Mucosa of descending colon (tissue), 3 donors: ENCODE data around the gene HS6ST1. TPM values are rescaled to one million over a fixed set of nuclear protein-coding genes. Genes with fewer than 3 reads are reported as not detected.

Experiments used
- ATAC-seq: fragments of 200-7000 bp; cut with Tn5 transposase; one replicate; pipeline ENCODE4 v1.9.1; 2020; ENCODE audit warnings: mild to moderate bottlenecking, moderate library complexity
- DNase-seq, 3 donors: peaks; one replicate each; pipeline ENCODE4 v3.0.0-alpha.2; 2020
- H3K36me3 ChIP-seq: fragments of 200-600 bp; one replicate; pipeline ENCODE4 v1.8.0; 2021; ENCODE audit warnings: low read depth, mild to moderate bottlenecking
- H3K4me1 ChIP-seq: fragments of 200-600 bp; one replicate; pipeline ENCODE4 v1.8.0; 2021; ENCODE audit warnings: low read depth, mild to moderate bottlenecking
- H3K4me3 ChIP-seq: fragments of 200-600 bp; one replicate; pipeline ENCODE4 v1.8.0; 2021; ENCODE audit warnings: mild to moderate bottlenecking
- H3K9me3 ChIP-seq: fragments of 200-600 bp; one replicate; pipeline ENCODE4 v1.8.0; 2021; ENCODE audit warnings: mild to moderate bottlenecking
- intact Hi-C, 2 donors: fragments of 100-400 bp; cut with DNase I in 1 of 2; cut with micrococcal nuclease in 1 of 2; formaldehyde crosslinking; loops; one replicate each; pipeline versions ENCODE4 v1.11.0 to v1.11.1; 2022; cut with DNase I, micrococcal nuclease
- total RNA-seq, 3 donors: library from RNA; stranded (reverse); fragmentation: NEBNext Ultra II Directional in 2 of 3; extraction: Animal tissue kit (Norgen Biotek cat#: 25700) in 2 of 3; gene quantifications; one replicate each; pipeline versions ENCODE4 v1.2.1 to v1.2.4, GENCODE V29; 2021 to 2023
- TF ChIP-seq, protein P1 (sequence below): fragments of 200-600 bp; IDR thresholded peaks from one replicate; pipeline ENCODE4 v1.8.0; 2022; ENCODE audit warnings: antibody characterized with exemption, mild to moderate bottlenecking
- donor health status: DM: no; HTN: no; CAD: no; lungs with moderate emphysema.
- donor health status: DM: no; HTN: no; CAD: no.
- donor health status: DM: no; HTN: yes; CAD: no.

The HS6ST1 gene
- total RNA-seq, 3 donors from 2014 or later, result 30.8 to 39.6 (median 32.2) TPM

DNA sequence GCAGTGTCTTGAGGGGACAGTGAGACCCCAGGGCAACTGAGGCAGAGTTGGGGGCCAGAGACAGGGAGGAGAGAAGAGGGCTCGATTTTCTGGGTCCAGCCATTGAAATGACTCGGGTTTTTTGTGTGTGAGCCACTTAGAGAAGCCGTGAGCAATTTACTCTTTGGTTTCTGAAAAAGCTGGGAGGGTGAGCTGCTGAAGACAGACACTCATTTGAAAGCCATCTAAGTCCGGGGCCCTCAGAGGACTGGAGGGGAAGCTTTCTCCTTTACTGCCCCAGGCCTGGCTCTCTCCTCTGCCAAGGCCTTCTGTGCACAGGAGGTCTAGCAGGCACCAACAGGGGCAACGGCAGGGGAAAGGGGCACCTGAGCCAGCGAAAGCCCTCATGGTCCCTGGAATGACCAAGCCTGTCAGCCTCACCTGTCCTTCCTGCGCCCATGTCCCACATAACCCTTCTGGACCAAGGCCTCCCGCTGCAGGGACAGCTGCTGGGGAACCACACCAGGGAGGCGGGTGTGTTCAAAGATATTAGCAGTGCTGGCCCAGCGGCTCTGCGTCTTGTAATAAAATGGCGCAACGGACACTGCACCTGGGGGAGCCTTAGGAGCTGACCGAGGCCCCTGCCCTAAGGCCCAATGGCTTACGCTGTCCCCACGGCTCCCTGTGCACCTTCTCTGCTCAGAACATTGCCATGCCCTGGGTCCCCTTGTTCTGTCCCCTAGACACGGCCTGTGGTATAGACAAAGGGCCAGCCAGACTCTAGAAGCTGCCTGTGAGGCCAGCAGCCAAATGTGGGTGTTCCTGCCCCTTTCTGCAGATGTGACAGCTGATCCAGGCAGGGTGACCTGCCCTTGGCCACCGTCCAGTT, 45.8 kb downstream of the HS6ST1 start:
- ATAC-seq, result peak; percentile 51
- intact Hi-C loops, result no loop called here
- TF ChIP-seq, protein P1, sequence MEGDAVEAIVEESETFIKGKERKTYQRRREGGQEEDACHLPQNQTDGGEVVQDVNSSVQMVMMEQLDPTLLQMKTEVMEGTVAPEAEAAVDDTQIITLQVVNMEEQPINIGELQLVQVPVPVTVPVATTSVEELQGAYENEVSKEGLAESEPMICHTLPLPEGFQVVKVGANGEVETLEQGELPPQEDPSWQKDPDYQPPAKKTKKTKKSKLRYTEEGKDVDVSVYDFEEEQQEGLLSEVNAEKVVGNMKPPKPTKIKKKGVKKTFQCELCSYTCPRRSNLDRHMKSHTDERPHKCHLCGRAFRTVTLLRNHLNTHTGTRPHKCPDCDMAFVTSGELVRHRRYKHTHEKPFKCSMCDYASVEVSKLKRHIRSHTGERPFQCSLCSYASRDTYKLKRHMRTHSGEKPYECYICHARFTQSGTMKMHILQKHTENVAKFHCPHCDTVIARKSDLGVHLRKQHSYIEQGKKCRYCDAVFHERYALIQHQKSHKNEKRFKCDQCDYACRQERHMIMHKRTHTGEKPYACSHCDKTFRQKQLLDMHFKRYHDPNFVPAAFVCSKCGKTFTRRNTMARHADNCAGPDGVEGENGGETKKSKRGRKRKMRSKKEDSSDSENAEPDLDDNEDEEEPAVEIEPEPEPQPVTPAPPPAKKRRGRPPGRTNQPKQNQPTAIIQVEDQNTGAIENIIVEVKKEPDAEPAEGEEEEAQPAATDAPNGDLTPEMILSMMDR, result no peak

DNA sequence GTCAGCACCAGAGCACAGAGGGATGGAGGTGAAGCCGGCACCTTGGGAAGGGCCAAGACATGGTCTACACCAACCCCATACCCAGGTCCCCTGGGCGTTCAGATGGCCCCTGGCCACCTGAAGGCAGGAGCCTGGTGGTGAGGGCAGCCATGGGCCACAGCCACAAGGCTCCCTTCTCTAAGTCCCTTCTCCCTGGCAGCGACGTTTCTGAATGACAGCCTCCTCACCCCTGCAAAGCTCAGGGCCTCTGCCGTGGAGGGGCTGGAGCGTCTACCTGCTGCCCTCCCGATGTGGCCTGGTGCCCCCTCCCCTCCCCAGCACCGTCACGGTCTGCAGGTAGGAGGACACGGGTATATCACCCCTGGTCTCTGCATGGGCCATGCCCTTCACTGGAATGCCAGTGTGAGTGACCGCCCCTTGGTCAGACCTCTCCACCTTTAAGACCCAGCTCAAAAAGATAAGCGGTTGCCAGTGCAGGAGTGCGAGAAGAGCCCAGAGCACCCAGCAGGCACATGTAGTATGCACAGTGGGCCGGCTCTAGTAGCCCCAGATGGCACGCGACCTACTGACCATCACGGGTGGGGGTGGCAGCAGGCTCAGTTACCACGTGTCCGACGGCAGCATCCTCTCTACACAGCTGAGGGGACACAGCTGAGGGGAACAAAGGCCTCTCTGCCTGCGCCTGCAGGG, 46.6 kb downstream of the HS6ST1 start:
- H3K9me3 ChIP-seq, result peaks cover 3% of the 10 kb centered on the region
- no peaks in the 10 kb centered on the region for H3K4me1 ChIP-seq
- H3K36me3 ChIP-seq, result no peaks in the 10 kb centered on the region
- DNase-seq, result peak in 1 of 3 donors; percentile 46
- no peak for ATAC-seq
- H3K4me3 ChIP-seq, result no peak overlapping the region
- intact Hi-C loops, result no loop called here
- TF ChIP-seq, protein P1, result no peak

More for the DNA sequence above, 45.8 kb downstream of the HS6ST1 start:
- DNase-seq, result no peak
- Histone ChIP-seq H3K9me3 (peaks cover 3% of the 10 kb centered on the region), H3K36me3 (no peaks in the 10 kb centered on the region), H3K4me1 (no peaks in the 10 kb centered on the region), H3K4me3 (no peak overlapping the region)

DNA sequence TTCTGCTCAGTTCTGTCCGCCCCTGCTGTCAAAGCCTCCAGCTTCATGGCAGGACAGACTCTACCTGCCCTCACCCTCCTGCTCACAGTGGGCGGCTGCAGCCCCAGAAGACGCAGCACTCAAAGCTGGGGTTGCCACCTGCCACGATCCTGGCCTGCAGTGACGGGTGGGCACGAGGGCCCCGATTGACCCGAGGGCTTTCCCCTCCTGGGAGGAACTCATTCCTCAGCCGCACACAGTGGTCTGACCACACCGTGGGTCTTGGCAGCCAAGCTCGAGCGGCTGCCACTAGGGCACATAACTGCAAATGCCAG, 47.1 kb downstream of the HS6ST1 start:
- Histone ChIP-seq H3K9me3 (peaks cover 3% of the 10 kb centered on the region), H3K4me3 (no peak overlapping the region), H3K36me3 (no peaks in the 10 kb centered on the region), H3K4me1 (no peaks in the 10 kb centered on the region)
- TF ChIP-seq, protein P1, result no peak
- intact Hi-C loops, result no loop called here
- ATAC-seq (no peak), DNase-seq (no peak)

DNA sequence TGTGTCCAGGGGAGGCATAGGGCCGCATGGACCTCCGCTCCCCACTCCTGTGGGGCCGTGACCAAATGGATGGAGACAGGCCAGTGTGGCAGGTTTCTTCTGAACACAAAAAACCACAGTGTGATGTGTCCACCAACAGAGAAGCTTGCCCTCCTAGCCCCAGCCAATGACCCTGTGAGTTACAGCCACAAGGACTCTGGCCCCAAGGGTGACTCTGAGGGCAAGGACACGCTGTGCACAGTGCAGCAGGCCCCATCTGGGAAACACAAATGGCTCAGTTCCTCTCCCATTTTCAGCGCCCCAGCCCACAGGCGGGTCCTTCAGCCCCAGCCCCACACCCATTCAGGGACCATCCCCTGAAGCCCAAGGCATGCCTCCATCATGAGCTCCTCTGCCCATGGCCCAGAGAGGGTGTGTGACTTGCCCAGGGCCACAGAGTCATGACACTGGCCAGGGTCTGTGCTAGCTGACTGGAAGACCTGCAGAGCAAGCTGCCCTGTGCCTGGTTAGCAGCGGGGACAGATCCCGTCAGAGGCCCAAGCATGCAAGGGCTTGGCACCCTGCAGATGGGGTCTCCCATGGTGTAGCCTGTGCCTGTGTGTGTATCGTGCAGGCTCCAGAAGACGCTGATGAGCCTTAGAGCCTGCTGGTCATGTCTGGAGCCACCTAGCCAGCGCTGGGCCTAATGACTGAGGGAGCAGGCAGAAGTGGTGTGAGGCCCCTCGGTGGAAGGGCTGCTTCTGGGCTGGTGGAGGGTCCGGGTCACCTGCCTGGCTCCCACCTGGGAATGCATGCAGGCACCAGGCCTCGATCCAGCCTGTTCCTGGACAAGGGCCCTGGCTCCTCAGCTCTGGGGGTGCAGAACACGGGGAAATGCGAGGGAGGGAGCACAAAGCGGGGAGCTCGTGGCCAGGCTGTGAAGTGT, 47.7 kb downstream of the HS6ST1 start:
- ATAC-seq (no peak), DNase-seq (no peak)
- TF ChIP-seq, protein P1, result no peak
- no peaks in the 10 kb centered on the region for H3K4me1 ChIP-seq
- H3K4me3 ChIP-seq, result no peak overlapping the region
- H3K9me3 ChIP-seq, result peaks cover 3% of the 10 kb centered on the region
- H3K36me3 ChIP-seq, result no peaks in the 10 kb centered on the region
- intact Hi-C loops, result no loop called here

DNA sequence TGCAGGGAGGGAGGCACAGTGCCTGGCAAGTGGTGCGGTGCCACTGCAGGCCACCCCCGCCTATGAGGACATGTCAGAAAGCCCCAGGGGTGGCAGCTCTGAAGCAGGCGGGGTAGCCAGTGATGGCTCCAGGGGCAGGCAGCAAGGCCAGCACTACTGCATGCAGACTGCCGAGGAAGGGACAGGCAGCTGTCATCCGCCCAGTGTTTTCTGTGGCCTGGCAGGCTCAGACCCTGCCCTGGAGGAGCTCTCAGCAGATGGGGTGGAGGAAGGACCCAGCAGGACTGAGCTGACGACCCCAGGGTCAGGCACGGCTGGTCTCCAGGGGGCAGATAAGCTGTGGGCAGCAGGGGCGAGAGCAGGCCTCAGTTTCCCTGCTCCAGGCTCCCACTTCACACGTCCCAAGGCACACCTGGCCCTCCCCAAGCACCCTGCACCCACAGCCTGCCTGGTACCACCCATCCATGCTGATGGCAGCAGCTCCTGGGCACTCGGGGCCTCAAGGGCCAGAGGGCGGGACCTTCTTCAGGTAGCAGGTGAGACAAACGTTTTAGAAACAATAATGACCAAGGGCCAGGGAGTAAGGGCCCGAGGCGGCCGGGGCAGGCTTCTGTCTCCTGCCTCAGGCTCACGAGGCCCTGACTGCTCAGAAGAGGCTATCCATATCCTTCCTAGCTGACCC, 48.5 kb downstream of the HS6ST1 start:
- ATAC-seq, result no peak

More for the DNA sequence above, 48.5 kb downstream of the HS6ST1 start:
- no peaks in the 10 kb centered on the region for H3K36me3 ChIP-seq
- DNase-seq, result peak in 1 of 3 donors; percentile 30
- TF ChIP-seq, protein P1, result no peak
- peaks cover 3% of the 10 kb centered on the region for H3K9me3 ChIP-seq
- no peak overlapping the region for H3K4me3 ChIP-seq
- no peaks in the 10 kb centered on the region for H3K4me1 ChIP-seq
- intact Hi-C loops, result no loop called here
